GM12892 (cell line): Measurements from ENCODE around the gene VMO1.

Experiments used
- DNase-seq: peaks from one replicate; pipeline ENCODE4 v3.0.0; 2011; ENCODE audit not compliant: insufficient read length
- FAIRE-seq: peaks from 2 replicates; lab custom pipeline; 2011; peaks lifted over from hg19 to GRCh38; lab: Jason Lieb, UNC
- POLR2A ChIP-seq: IDR thresholded peaks from 2 replicates; pipeline ENCODE4 v1.6.1; 2011; ENCODE audit warnings: low read depth, low read length, control low read depth
- POLR2AphosphoS5 ChIP-seq: IDR thresholded peaks from 2 replicates; pipeline ENCODE4 v1.6.1; 2011; ENCODE audit warnings: low read depth, low read length, control low read depth
- TAF1 ChIP-seq: IDR thresholded peaks from 2 replicates; pipeline ENCODE4 v1.6.1; 2011; ENCODE audit warnings: low read depth, mild to moderate bottlenecking, control low read depth, low read length, borderline replicate concordance

VMO1 gene

GRCh38 chr17:4780325-4780955 is 5.7 kb downstream of the VMO1 start:
- TF ChIP-seq POLR2AphosphoS5 (no peak), POLR2A (no peak), TAF1 (no peak)
- no peak for DNase-seq
- no peak for FAIRE-seq

GRCh38 chr17:4777969-4778760 is 8.0 kb downstream of the VMO1 start:
- no peak for TF ChIP-seq POLR2AphosphoS5
- TF ChIP-seq POLR2A, result no peak
- no peak for TF ChIP-seq TAF1
- DNase-seq (no peak), FAIRE-seq (no peak)

- no peak for DNase-seq
- TF ChIP-seq POLR2AphosphoS5, result no peak
- TF ChIP-seq POLR2A, result no peak
- TF ChIP-seq TAF1, result no peak
- FAIRE-seq, result no peak
These were observed 13.9 kb downstream of the VMO1 start for GRCh38 chr17:4772235-4772613.

- no peak for DNase-seq
- FAIRE-seq, result no peak
These were observed 14.5 kb downstream of the VMO1 start, which contains the start of gene TM4SF5 for GRCh38 chr17:4771519-4772234. Gene TM4SF5 (plus strand): TSS chr17:4771886. CDS start chr17:4771923, 37 bp downstream.

GRCh38 chr17:4769628-4770027 is 16.5 kb downstream of the VMO1 start:
- DNase-seq, result no peak
- TF ChIP-seq TAF1 (no peak), POLR2AphosphoS5 (no peak), POLR2A (no peak)
- no peak for FAIRE-seq

More at GRCh38 chr17:4771519-4772234, 14.5 kb downstream of the VMO1 start, which contains the start of gene TM4SF5:
- TF ChIP-seq POLR2A (no peak), TAF1 (no peak), POLR2AphosphoS5 (no peak)

GRCh38 chr17:4768298-4768697 is 17.9 kb downstream of the VMO1 start:
- TF ChIP-seq POLR2A, result no peak
- no peak for TF ChIP-seq TAF1
- no peak for TF ChIP-seq POLR2AphosphoS5
- FAIRE-seq, result no peak
- DNase-seq, result no peak

GRCh38 chr17:4766723-4767122 is 19.4 kb downstream of the VMO1 start:
- FAIRE-seq, result no peak
- no peak for DNase-seq
- TF ChIP-seq POLR2A (no peak), TAF1 (no peak), POLR2AphosphoS5 (no peak)

GRCh38 chr17:4766201-4766600 is 20.0 kb downstream of the VMO1 start:
- DNase-seq (no peak), FAIRE-seq (no peak)
- TF ChIP-seq TAF1 (no peak), POLR2A (no peak), POLR2AphosphoS5 (no peak)

GRCh38 chr17:4764595-4764994 is 21.6 kb downstream of the VMO1 start:
- no peak for DNase-seq
- TF ChIP-seq POLR2A, result no peak
- TF ChIP-seq POLR2AphosphoS5, result no peak
- TF ChIP-seq TAF1, result no peak
- FAIRE-seq, result no peak

- TF ChIP-seq TAF1 (no peak), POLR2AphosphoS5 (no peak), POLR2A (no peak)
- DNase-seq, result no peak
- no peak for FAIRE-seq
These were observed 26.4 kb downstream of the VMO1 start for GRCh38 chr17:4759776-4760236.

GRCh38 chr17:4753392-4753791 is 32.8 kb downstream of the VMO1 start:
- DNase-seq, result no peak
- no peak for TF ChIP-seq POLR2AphosphoS5
- no peak for TF ChIP-seq POLR2A
- TF ChIP-seq TAF1, result no peak
- FAIRE-seq, result no peak

GRCh38 chr17:4751932-4752331 is 34.2 kb downstream of the VMO1 start:
- no peak for TF ChIP-seq POLR2A
- TF ChIP-seq POLR2AphosphoS5, result no peak
- no peak for TF ChIP-seq TAF1
- FAIRE-seq, result no peak
- DNase-seq, result no peak
